Measurements from ENCODE around the gene PTPRN2. TPM values are rescaled to one million over a fixed set of nuclear protein-coding genes. Genes with fewer than 3 reads are reported as not detected.

Gene PTPRN2
- total RNA-seq, 2 donors from 2014 or later, result 26.1 to 55.5 TPM

DNA sequence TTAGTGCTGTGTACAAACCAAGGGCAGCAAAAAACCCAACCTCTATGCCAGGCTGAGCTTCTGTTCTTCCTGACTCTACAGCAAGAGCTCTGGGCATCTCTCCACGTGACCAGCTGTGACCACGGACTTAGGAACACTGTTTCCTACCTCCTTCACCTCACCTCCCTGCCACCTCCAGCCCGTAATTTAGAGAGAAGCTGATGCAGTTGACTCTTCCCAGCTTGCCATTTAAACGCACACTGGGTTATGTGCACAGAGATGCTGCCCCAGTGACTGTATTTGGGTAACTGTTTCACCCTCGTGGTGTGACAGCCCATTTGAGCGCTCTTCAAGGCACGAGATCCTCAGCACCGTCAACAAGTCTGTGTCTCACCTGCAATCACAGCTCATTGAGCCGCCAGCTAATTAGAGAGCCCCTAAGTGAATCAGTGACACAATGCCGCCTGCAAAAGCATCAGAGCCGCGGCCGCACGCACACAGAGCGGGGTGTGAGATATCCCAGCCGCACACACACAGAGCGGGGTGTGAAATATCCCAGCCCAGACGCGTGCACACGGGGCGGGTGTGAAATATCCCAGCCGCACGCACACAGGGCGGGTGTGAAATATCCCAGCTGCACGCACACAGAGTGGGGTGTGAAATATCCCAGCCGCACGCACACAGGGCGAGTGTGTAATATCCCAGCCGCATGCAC lies 319.7 kb downstream of the PTPRN2 start:
- no peaks in the 10 kb centered on the region for H3K36me3 ChIP-seq
- WGBS, result 82% methylated on average over 29 of the region's 29 CpGs
- H3K4me1 ChIP-seq (replicated peaks), result no peaks in the 10 kb centered on the region
- no peaks in the 10 kb centered on the region for H3K27me3 ChIP-seq (replicated peaks; ENCODE audit: insufficient read depth)
- no peak for DNase-seq (ENCODE audit: low spot score)
- H3K27ac ChIP-seq, result no peak overlapping the region
- H3K4me3 ChIP-seq, result no peak overlapping the region
- intact Hi-C loops (cut with DNase I), result no loop called here
- no peaks in the 10 kb centered on the region for H3K9me3 ChIP-seq
- no peak for TF ChIP-seq POLR2A (IDR thresholded peaks at IDR 0.05)
- TF ChIP-seq, protein P1, sequence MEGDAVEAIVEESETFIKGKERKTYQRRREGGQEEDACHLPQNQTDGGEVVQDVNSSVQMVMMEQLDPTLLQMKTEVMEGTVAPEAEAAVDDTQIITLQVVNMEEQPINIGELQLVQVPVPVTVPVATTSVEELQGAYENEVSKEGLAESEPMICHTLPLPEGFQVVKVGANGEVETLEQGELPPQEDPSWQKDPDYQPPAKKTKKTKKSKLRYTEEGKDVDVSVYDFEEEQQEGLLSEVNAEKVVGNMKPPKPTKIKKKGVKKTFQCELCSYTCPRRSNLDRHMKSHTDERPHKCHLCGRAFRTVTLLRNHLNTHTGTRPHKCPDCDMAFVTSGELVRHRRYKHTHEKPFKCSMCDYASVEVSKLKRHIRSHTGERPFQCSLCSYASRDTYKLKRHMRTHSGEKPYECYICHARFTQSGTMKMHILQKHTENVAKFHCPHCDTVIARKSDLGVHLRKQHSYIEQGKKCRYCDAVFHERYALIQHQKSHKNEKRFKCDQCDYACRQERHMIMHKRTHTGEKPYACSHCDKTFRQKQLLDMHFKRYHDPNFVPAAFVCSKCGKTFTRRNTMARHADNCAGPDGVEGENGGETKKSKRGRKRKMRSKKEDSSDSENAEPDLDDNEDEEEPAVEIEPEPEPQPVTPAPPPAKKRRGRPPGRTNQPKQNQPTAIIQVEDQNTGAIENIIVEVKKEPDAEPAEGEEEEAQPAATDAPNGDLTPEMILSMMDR (IDR thresholded peaks at IDR 0.05), result no peak
- no peak for TF ChIP-seq POLR2AphosphoS5 (IDR thresholded peaks at IDR 0.05)

DNA sequence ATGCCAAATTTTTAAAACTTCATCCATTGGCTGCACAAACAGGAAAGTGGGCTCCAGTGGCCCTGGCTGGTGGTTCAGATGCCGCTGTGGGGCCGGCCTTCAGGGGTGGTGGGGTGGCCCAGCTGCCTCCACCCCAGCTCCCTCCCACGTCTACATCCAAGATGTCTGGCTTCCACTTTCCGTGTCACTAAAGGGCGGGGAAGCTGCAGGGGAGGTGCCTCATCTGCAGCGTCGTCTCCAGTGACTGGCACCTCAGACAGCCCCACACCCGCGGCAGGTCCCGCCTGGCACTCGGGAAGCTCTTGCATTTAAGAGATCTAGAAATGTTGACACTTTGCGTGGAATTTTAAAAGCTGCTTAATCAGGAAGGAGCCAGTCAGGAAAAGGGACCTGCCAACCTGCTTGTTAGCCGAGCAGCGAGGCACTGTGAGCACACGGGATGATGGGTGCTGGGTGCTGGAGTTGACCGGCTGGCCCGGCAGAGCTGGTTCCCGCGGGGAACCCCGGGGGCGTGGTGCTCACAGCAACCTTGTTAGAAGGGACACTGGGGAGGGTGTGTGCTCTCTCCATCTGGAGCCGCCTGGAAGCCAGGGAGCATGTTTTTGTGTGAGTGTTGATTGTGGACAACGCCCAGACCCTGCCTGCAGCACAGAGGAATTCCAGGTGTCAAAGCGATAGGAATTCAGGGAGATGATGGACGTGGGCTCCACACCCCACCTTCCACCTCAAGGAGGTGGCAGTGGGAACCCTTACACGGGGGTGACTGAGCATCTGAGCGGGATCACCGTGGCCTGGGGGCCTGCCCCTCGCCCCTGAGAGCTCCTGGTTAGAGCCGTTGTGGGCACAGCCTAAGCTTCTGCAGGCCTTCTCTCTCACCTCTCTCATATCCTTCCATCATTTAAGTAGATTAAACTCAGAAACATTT lies 320.5 kb downstream of the PTPRN2 start:
- no peak overlapping the region for H3K4me3 ChIP-seq

DNA sequence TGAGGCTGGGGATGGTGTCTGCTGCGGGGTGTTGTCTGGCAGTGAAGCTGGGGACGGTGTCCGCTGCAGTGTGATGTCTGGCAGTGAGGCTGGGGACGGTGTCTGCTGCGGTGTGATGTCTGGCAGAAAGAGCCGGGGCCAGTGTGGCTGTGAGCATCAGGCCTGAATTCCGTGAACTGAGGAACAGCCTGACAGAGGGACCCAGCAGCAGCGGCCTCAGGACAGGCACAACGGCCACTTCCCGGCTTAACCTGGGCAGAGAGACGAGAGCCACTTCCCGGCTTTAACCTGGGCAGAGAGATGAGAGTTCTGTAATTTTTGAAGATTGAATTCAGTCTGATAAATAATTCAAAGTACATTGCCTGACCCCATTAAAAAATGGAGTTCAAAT lies 321.2 kb downstream of the PTPRN2 start:
- Histone ChIP-seq H3K36me3 (no peaks in the 10 kb centered on the region), H3K9me3 (no peaks in the 10 kb centered on the region), H3K27me3 (replicated peaks; ENCODE audit: insufficient read depth) (no peaks in the 10 kb centered on the region), H3K4me1 (replicated peaks) (no peaks in the 10 kb centered on the region), H3K27ac (no peak overlapping the region), H3K4me3 (no peak overlapping the region)
- no peak for TF ChIP-seq POLR2A (IDR thresholded peaks at IDR 0.05)
- no peak for TF ChIP-seq POLR2AphosphoS5 (IDR thresholded peaks at IDR 0.05)
- TF ChIP-seq, protein P1 (IDR thresholded peaks at IDR 0.05), result no peak
- intact Hi-C loops (cut with DNase I), result no loop called here
- no peak for DNase-seq (ENCODE audit: low spot score)
- WGBS, result 89% methylated on average over 12 of the region's 12 CpGs

More for the DNA sequence above, 320.5 kb downstream of the PTPRN2 start:
- TF ChIP-seq POLR2AphosphoS5 (IDR thresholded peaks at IDR 0.05) (peak; percentile 29), POLR2A (IDR thresholded peaks at IDR 0.05) (no peak)
- TF ChIP-seq, protein P1 (IDR thresholded peaks at IDR 0.05), result no peak
- no peaks in the 10 kb centered on the region for H3K27me3 ChIP-seq (replicated peaks; ENCODE audit: insufficient read depth)
- 49% methylated on average over 28 of the region's 30 CpGs for WGBS
- intact Hi-C loops (cut with DNase I), result no loop called here
- no peaks in the 10 kb centered on the region for H3K36me3 ChIP-seq
- no peaks in the 10 kb centered on the region for H3K9me3 ChIP-seq
- DNase-seq (ENCODE audit: low spot score), result peak; percentile 51
- no peaks in the 10 kb centered on the region for H3K4me1 ChIP-seq (replicated peaks)
- no peak overlapping the region for H3K27ac ChIP-seq

DNA sequence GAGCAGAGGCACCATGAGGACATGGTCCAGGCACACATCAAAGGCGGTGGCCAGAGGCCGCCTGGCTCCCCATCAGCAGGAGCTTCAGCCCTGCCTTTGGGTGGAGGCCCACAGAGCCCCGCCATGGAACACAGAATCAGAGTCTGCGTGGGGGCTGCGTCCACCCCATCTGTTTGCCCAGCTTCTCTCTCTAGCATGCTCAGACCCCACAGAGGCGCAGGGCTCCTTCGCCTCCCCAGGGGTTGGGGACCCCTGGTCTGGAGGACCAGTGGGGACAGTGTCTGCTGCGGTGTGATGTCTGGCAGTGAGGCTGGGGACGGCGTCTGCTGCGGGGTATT lies 321.9 kb downstream of the PTPRN2 start:
- intact Hi-C loops (cut with DNase I), result no loop called here
- Histone ChIP-seq H3K9me3 (no peaks in the 10 kb centered on the region), H3K4me3 (no peak overlapping the region), H3K27ac (no peak overlapping the region), H3K27me3 (replicated peaks; ENCODE audit: insufficient read depth) (no peaks in the 10 kb centered on the region), H3K36me3 (no peaks in the 10 kb centered on the region), H3K4me1 (replicated peaks) (no peaks in the 10 kb centered on the region)
- TF ChIP-seq POLR2AphosphoS5 (IDR thresholded peaks at IDR 0.05) (no peak), POLR2A (IDR thresholded peaks at IDR 0.05) (no peak)
- TF ChIP-seq, protein P1 (IDR thresholded peaks at IDR 0.05), result no peak
- WGBS, result 98% methylated on average over 9 of the region's 11 CpGs
- no peak for DNase-seq (ENCODE audit: low spot score)
